Glutamatergic neuron (in vitro differentiated cells): ENCODE measurements around the gene NDUFB10. TPM values are rescaled to one million over a fixed set of nuclear protein-coding genes. Genes with fewer than 3 reads are reported as not detected.

Experiments used
- DNase-seq: peaks from one replicate; pipeline ENCODE4 v3.0.0; 2022
- H3K27ac Mint-ChIP-seq: one replicate; pipeline ENCODE4 v1.8.0; 2020; ENCODE audit warnings: mild to moderate bottlenecking, mixed read lengths, inconsistent platforms; ENCODE audit not compliant: unreplicated experiment
- H3K27me3 Mint-ChIP-seq: one replicate; pipeline ENCODE4 v1.8.0; 2020; ENCODE audit warnings: mild to moderate bottlenecking, moderate library complexity, mixed read lengths, inconsistent platforms; ENCODE audit not compliant: unreplicated experiment
- H3K36me3 Mint-ChIP-seq: one replicate; pipeline ENCODE4 v1.8.0; 2020; ENCODE audit warnings: mild to moderate bottlenecking, mixed read lengths, inconsistent platforms; ENCODE audit not compliant: unreplicated experiment
- H3K4me1 Mint-ChIP-seq: one replicate; pipeline ENCODE4 v1.8.0; 2020; ENCODE audit warnings: mild to moderate bottlenecking, low read depth, mixed read lengths, inconsistent platforms; ENCODE audit not compliant: unreplicated experiment
- H3K4me3 Mint-ChIP-seq: one replicate; pipeline ENCODE4 v1.8.0; 2020; ENCODE audit warnings: mild to moderate bottlenecking, mixed read lengths, inconsistent platforms; ENCODE audit not compliant: unreplicated experiment
- H3K9me3 Mint-ChIP-seq: one replicate; pipeline ENCODE4 v1.8.0; 2020; ENCODE audit warnings: mild to moderate bottlenecking, moderate library complexity, mixed read lengths, inconsistent platforms; ENCODE audit not compliant: unreplicated experiment
- CTCF ChIP-seq: fragments of 200-600 bp; sonication (generic); IDR thresholded peaks from one replicate; pipeline ENCODE4 v1.5.0; 2021; ENCODE audit not compliant: partially characterized antibody, unreplicated experiment
- total RNA-seq: library from RNA; stranded (reverse); fragmentation: NEBNext Ultra II Directional; extraction: Animal tissue kit (Norgen Biotek cat#: 25700); gene quantifications from one replicate; pipeline ENCODE4 v1.2.1, GENCODE V29; 2021; ENCODE audit not compliant: unreplicated experiment

The NDUFB10 gene
- total RNA-seq, 1 donor from 2014 or later, result 302 TPM

GRCh38 chr16:1913327-1914083 is 45.8 kb upstream of the NDUFB10 start:
- H3K27me3 Mint-ChIP-seq, result peaks cover 20% of the 10 kb centered on the region
- TF ChIP-seq CTCF, result no peak

GRCh38 chr16:1914084-1914608 is 45.2 kb upstream of the NDUFB10 start:
- TF ChIP-seq CTCF, result no peak
- peaks cover 18% of the 10 kb centered on the region for H3K27me3 Mint-ChIP-seq
- no peak overlapping the region for H3K27ac Mint-ChIP-seq
- H3K4me1 Mint-ChIP-seq, result peaks cover 8% of the 10 kb centered on the region
- no peak for DNase-seq
- H3K36me3 Mint-ChIP-seq, result no peaks in the 10 kb centered on the region
- H3K9me3 Mint-ChIP-seq, result peaks cover 3% of the 10 kb centered on the region
- H3K4me3 Mint-ChIP-seq, result no peak overlapping the region

More at GRCh38 chr16:1913327-1914083, 45.8 kb upstream of the NDUFB10 start:
- Mint-ChIP-seq H3K4me1 (peaks cover 10% of the 10 kb centered on the region), H3K9me3 (peaks cover 3% of the 10 kb centered on the region), H3K27ac (no peak overlapping the region), H3K36me3 (no peaks in the 10 kb centered on the region), H3K4me3 (no peak overlapping the region)
- DNase-seq, result no peak

GRCh38 chr16:1914988-1915387 is 44.4 kb upstream of the NDUFB10 start:
- Mint-ChIP-seq H3K4me3 (no peak overlapping the region), H3K27me3 (peaks cover 16% of the 10 kb centered on the region), H3K36me3 (no peaks in the 10 kb centered on the region)

GRCh38 chr16:1915732-1916639 is 43.4 kb upstream of the NDUFB10 start:
- H3K36me3 Mint-ChIP-seq, result no peaks in the 10 kb centered on the region
- no peak overlapping the region for H3K27ac Mint-ChIP-seq

More at GRCh38 chr16:1914988-1915387, 44.4 kb upstream of the NDUFB10 start:
- Mint-ChIP-seq H3K4me1 (peaks cover 8% of the 10 kb centered on the region), H3K27ac (no peak overlapping the region), H3K9me3 (peaks cover 3% of the 10 kb centered on the region)
- DNase-seq, result no peak
- no peak for TF ChIP-seq CTCF

More at GRCh38 chr16:1915732-1916639, 43.4 kb upstream of the NDUFB10 start:
- peaks cover 18% of the 10 kb centered on the region for H3K27me3 Mint-ChIP-seq
- DNase-seq, result no peak
- H3K4me1 Mint-ChIP-seq, result peaks cover 13% of the 10 kb centered on the region
- peaks cover 7% of the 10 kb centered on the region for H3K9me3 Mint-ChIP-seq
- H3K4me3 Mint-ChIP-seq, result no peak overlapping the region
- no peak for TF ChIP-seq CTCF
